ENCODE data around the gene SLC30A1. TPM values are rescaled to one million over a fixed set of nuclear protein-coding genes. Genes with fewer than 3 reads are reported as not detected.

SLC30A1 gene
- polyA plus RNA-seq, 3 donors: 11.9 to 15.4 (median 13.2) TPM

- Histone ChIP-seq H3K27me3 (ENCODE audit: control insufficient read depth in 2 of 2, insufficient read depth in 2 of 2, low read length in 2 of 2) (no peaks in the 10 kb centered on the region), H3K27ac (ENCODE audit: low read depth in 1 of 2, low read length in 2 of 2) (peak overlapping the region; percentile 94 to 97), H3K9ac (ENCODE audit: insufficient read depth, low read length, poor library complexity, severe bottlenecking) (peak overlapping the region; percentile 75), H3K79me2 (ENCODE audit: insufficient read depth, low read length) (peaks cover 33% of the 10 kb centered on the region), H3K36me3 (replicated peaks in 1 of 2; ENCODE audit: control insufficient read depth in 1 of 2, insufficient read depth in 2 of 2, low read length in 2 of 2) (no peaks in the 10 kb centered on the region), H3K9me3 (replicated peaks in 1 of 2; ENCODE audit: control insufficient read depth in 1 of 2, insufficient read depth in 1 of 2, low read length in 2 of 2) (no peaks in the 10 kb centered on the region), H3K4me3 (replicated peaks in 1 of 3; ENCODE audit: low read depth in 2 of 3, low read length in 3 of 3) (peak overlapping the region; percentile 56 to 88 (median 79)), H3K4me2 (replicated peaks; ENCODE audit: extremely low read depth, low read length, poor library complexity, severe bottlenecking) (peak overlapping the region; percentile 87), H2AFZ (ENCODE audit: insufficient read depth, low read depth, low read length, poor library complexity, severe bottlenecking) (peak overlapping the region; percentile 62), H4K20me1 (ENCODE audit: insufficient read depth, low read length) (no peaks in the 10 kb centered on the region), H3K4me1 (ENCODE audit: control insufficient read depth in 1 of 2, insufficient read depth in 2 of 2, low read length in 2 of 2) (peaks cover 69 to 77% of the 10 kb centered on the region in 2 donors)
- no peak for TF ChIP-seq CTCF (IDR thresholded peaks at IDR 0.05)
- peak; percentile 59 to 76 (median 75) for DNase-seq
- Mint-ChIP-seq H3K4me1 (peaks cover 82% of the 10 kb centered on the region), H3K27me3 (ENCODE audit: low read depth in 3 of 3) (peaks cover 0 to 6% (median 0%) of the 10 kb centered on the region in 3 donors), H3K27ac (peak overlapping the region; percentile 99 to 100 (median 99)), H3K36me3 (peaks cover 3 to 4% of the 10 kb centered on the region in 2 donors), H3K9me3 (peaks cover 0 to 3% (median 0%) of the 10 kb centered on the region in 7 donors), H3K4me3 (peak overlapping the region; percentile 89 to 94)
- intact Hi-C loops (cut with micrococcal nuclease): loop anchor here in 1 of 2 donors (2.0 kb wide), 1 partner anchor 16 kb away; no protein-coding TSS in a partner anchor
- WGBS (ENCODE audit: insufficient coverage): 31% methylated on average over 3 of the region's 8 CpGs
Measured at GRCh38 chr1:211606332-211606913, 27.5 kb upstream of the SLC30A1 start.

GRCh38 chr1:211605603-211606331 lies 26.8 kb upstream of the SLC30A1 start:
- intact Hi-C loops (cut with micrococcal nuclease): loop anchor here in 1 of 2 donors (2.0 kb wide), 1 partner anchor 15 kb away; no protein-coding TSS in a partner anchor
- no peak for DNase-seq

More at GRCh38 chr1:211605603-211606331, 26.8 kb upstream of the SLC30A1 start:
- H3K9me3 ChIP-seq (replicated peaks in 1 of 2; ENCODE audit: control insufficient read depth in 1 of 2, insufficient read depth in 1 of 2, low read length in 2 of 2): no peaks in the 10 kb centered on the region
- peak overlapping the region; percentile 94 to 97 for H3K27ac ChIP-seq (ENCODE audit: low read depth in 1 of 2, low read length in 2 of 2)
- peak overlapping the region; percentile 75 for H3K9ac ChIP-seq (ENCODE audit: insufficient read depth, low read length, poor library complexity, severe bottlenecking)
- no peaks in the 10 kb centered on the region for H3K36me3 ChIP-seq (replicated peaks in 1 of 2; ENCODE audit: control insufficient read depth in 1 of 2, insufficient read depth in 2 of 2, low read length in 2 of 2)
- H3K4me2 ChIP-seq (replicated peaks; ENCODE audit: extremely low read depth, low read length, poor library complexity, severe bottlenecking): peak overlapping the region; percentile 87
- peaks cover 0 to 3% (median 0%) of the 10 kb centered on the region in 7 donors for H3K9me3 Mint-ChIP-seq
- H3K27me3 ChIP-seq (ENCODE audit: control insufficient read depth in 2 of 2, insufficient read depth in 2 of 2, low read length in 2 of 2): no peaks in the 10 kb centered on the region
- no peak for TF ChIP-seq CTCF (IDR thresholded peaks at IDR 0.05)
- peak overlapping the region; percentile 99 to 100 (median 99) for H3K27ac Mint-ChIP-seq
- H3K4me1 Mint-ChIP-seq: peaks cover 76% of the 10 kb centered on the region
- H3K4me1 ChIP-seq (ENCODE audit: control insufficient read depth in 1 of 2, insufficient read depth in 2 of 2, low read length in 2 of 2): peaks cover 62 to 70% of the 10 kb centered on the region in 2 donors
- H3K36me3 Mint-ChIP-seq: peaks cover 9 to 10% of the 10 kb centered on the region in 2 donors
- peak overlapping the region; percentile 62 for H2AFZ ChIP-seq (ENCODE audit: insufficient read depth, low read depth, low read length, poor library complexity, severe bottlenecking)
- WGBS (ENCODE audit: insufficient coverage): 79% methylated on average over 4 of the region's 11 CpGs
- H3K79me2 ChIP-seq (ENCODE audit: insufficient read depth, low read length): peaks cover 33% of the 10 kb centered on the region
- H3K4me3 Mint-ChIP-seq: peak overlapping the region; percentile 89 to 94
- peaks cover 0 to 6% (median 0%) of the 10 kb centered on the region in 3 donors for H3K27me3 Mint-ChIP-seq (ENCODE audit: low read depth in 3 of 3)
- H3K4me3 ChIP-seq (replicated peaks in 1 of 3; ENCODE audit: low read depth in 2 of 3, low read length in 3 of 3): peak overlapping the region; percentile 56 to 88 (median 79)
- no peaks in the 10 kb centered on the region for H4K20me1 ChIP-seq (ENCODE audit: insufficient read depth, low read length)

Measured in CD14-positive monocyte (primary cell).